Midbrain (tissue), 1 donor: ENCODE measurements around the gene PDGFA.
A peak's percentile ranks its signal among the peaks of the same experiment; 100 is the strongest.

ENCODE experiments used
- DNase-seq: peaks from one replicate; lab custom pipeline; 2025; lab: John Stamatoyannopoulos, UW

PDGFA gene

DNA sequence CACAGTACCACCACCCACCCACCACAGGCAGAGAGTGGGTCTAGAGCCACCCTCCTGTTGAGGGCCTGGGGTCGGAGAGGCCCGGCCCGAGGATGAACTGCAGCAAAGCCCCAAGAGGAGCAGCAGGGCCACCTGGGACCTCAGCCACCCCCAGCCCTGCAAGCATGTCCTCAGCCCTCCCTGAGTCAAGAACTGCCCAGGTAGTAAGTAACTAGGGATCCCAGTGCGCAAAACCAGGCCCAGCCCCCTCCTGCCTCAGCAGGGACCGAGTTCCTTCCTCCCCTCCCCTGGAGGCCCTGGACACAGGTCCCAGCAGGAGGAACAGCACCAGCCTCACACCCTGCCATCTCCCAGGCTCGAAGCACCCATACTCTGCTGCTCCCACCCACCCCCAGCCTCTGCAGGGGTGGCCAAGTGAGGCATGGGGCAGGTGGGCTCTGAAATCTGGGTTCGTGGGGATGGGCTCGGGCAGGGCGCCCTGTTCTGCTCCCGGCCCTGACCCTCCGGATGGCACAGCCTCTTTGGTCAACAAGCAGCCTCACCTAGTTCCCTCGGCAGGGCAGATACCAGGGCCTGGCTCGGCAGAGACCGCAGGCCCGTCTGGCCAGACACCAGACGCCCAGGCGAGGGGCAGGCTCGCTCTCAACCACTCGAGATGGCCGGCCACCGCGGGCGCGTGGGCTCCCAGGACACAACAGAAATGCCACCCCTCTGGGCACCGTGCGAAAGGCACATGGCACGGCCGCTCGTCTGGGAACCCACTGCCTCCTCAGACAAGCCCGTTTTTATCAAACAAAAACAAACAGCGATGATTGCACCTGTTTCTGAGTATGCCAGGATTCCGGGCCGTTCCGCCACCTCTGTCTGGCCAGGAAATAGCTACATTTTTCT, 15.2 kb downstream of the PDGFA start:
- DNase-seq, result no peak

DNA sequence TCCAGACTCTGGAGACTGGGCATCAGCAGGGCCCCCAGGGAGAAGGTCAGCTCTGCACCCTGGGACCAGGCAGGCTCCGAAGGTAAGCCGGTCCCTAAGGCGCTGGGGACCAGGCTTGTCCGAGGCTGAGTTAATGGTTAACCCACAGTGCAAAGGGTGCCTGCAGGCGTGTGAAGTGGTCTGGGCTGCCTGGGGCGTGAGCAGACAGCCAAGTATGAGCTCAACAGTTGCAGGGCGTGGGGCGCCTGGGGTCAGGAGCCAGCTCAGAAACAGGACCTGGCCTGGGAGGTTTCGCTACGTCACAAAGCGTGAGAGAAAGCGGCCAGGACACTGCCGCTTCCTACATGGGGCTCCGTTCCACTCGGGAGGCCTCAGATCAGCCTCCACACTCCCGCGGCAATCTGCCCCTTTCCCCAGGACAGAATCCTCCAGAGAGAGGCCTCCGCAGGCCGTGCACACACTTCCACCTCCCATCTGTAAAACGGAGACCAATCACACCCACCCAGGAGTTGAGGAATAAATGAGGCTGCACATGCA, 16.0 kb downstream of the PDGFA start:
- DNase-seq, result no peak

DNA sequence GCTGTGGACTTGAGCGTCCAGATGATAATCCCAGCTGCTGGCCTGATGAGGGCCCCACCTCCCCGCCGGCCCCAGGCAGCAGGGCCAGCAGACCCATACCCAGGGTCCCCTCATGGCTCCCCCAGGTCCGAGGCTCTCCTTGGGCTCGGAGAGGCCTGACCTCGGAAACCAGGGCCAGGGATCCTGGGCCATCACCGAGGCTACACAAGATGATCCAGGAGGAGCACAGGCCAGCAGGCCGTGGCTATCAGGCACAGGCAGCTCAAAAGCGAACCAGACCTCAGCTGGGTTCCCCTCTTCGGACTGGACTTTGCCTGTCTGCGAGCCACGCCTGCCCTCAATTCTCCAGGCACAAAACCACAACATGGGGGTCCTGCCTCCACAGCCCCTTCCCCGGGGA, 17.4 kb downstream of the PDGFA start:
- no peak for DNase-seq

DNA sequence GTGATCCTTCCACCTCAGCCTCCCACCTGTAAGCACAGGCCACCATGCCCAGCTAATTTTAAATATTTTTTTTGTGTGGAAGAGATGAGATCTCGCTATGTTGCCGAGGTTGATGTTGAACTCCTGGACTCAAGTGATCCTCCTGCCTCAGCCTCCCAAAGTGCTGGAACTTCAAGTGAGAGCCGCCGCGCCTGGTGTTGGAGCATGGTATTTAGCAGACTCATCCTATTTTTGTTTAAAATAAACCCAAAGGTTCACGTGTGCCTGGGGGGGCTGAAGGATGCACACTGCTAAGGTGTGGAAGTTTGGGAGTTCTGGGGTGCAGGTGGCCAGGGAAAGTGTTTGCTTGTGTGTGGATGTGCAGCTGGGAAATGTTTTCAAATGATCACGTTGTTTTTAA, 18.1 kb downstream of the PDGFA start:
- DNase-seq, result no peak

- no peak for DNase-seq
These were observed 18.9 kb downstream of the PDGFA start for GRCh38 chr7:500521-501420.

GRCh38 chr7:499853-500485, 19.7 kb downstream of the PDGFA start:
- DNase-seq, result no peak

GRCh38 chr7:498678-499641, 20.7 kb downstream of the PDGFA start:
- no peak for DNase-seq

DNA sequence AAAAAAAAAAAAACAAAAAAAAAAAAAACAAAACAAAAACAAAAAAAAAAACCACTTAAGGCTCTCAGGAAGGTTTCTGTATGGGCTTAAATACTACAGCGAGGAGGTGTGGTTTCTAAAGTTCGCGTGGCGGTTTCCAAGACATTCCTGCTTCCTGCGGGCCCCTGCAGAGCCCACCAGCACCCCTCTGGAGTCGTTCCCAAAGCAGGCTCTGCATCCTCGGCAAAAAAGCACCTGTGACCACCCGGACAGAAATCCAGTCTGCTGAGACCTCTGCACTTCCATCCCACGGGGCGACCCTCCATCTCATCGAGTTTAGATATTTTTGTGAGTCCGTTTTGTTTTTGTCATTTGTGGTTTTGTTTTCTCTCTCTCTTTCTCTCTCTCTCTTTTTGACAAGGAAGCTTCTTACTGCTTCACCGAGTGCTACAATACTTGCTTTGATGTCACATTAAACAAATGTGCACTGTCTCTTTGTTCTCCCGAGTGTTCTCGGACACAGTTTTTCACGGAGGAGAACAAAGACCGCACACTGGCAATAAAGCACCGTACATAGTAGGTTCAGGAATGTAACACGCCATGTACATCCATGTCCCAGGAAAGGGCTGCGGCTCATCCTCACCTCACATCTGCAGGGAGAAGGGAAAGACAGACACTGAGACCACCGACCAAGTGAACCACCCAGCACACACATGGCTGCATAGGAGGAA, 21.5 kb downstream of the PDGFA start:
- peak; percentile 82 for DNase-seq

DNA sequence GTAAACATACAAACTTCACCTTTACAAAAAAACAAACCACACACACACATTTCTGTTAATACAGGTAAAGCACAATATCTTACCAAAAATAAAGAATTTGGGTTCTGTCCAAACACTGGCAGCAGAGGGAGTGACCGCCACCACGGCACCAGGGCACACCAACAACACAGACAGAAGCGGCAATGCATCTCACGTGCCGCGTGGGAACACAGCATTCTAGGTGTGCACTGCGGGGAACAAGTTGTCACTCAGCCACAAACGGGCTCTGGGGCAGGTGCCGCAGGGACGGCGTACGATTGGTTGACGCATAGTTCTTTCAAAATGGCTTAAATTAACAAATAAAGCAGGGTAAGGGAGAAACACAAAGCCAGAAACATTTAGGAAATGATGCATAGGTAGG, 22.3 kb downstream of the PDGFA start:
- DNase-seq, result no peak

DNA sequence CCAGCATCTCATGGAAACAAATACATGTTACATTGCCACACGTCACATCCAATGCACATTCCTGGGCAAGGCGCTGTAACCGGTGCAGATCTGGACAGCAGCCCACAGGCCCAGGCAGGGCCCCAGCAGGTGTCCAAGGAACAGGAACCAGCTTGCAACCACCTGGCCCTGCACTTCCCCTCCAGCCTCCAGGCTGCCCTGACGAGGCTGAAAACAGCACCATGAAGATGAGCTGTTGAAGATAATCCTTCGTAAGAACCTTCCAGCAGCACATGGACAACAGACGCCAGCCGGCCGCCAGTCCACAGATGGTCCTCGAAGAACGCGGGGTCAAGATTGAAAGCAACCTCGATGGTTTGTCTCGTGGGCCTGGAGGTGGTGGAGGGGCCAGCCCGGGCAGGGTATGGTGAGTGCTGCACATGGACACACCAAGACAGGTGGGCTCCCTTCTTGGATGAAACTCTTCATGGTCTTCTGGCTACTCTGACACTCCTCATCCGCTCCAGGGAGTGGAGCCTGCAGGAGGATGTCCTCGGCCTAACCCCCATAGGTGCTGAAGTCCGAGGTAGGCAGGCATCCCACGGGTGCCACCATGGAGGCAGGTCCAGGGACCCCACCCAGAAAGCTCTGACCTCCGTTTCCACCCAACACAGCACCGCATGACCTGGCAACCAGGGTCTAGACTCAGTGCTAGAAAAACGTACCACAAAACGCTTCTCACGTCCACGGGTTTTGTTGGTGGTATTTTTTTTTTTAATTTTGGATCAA, 22.9 kb downstream of the PDGFA start:
- no peak for DNase-seq

- no peak for DNase-seq
These were observed 23.8 kb downstream of the PDGFA start for GRCh38 chr7:495761-496321.

DNA sequence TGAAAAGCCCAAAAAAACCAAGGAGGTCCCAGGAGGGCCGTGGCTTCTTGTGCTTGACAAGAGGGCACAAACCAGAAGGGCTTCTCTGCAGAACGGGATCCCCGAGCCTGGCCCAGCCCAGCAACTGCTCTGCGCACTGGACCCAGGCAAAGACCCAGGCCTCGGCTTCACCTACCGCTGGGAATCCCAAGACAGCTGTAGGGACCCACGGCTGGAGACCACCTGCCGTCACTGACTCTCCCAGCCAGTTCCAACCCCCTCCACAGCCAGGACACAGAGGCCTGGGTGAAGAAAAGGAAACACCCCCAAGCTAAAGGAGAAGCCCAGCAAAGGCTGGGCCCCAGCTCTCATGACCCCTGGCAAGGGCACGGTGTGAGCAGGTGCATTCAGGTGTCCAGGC, 24.3 kb downstream of the PDGFA start:
- DNase-seq, result no peak

DNA sequence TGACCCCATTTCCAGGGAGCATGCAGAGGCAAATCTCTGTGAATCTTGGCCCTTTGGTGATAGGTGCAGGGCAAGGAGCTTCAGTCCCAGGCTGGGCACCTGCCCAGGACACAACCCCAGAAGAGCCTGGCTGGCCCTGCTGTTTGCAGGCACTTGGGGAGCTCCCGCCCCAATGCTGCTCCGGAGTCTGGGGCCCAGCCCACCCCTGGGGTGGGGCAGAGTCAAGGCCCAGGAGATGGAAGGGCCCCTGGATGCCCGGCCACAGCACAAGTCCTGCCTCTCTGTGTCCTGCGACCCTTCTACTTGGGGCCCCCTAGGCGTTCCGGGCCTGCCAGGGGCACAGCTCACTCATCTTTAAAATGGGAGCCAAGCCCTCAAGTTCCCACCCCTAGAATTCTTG, 24.7 kb downstream of the PDGFA start:
- DNase-seq, result no peak

GRCh38 chr7:494259-494687, 25.4 kb downstream of the PDGFA start:
- no peak for DNase-seq

GRCh38 chr7:493661-494251, 25.9 kb downstream of the PDGFA start:
- no peak for DNase-seq

DNA sequence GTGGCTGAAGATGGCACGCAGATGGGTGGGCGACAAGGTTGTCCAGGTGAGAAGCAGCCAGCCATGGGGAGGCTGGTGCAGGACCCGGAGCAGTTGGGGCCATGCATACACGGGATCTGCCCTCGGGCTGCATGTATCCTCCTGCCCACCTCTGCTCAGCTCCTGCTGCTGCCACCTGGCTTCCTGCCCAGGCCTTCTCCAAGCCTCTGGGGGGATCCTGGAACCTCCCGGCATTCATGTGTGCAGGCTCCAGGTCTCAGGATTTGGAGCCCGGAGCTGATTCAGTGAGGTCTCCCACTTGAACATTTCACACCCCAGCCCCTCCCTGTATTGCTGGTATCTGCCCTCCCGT, 27.0 kb downstream of the PDGFA start:
- no peak for DNase-seq

- DNase-seq, result no peak
These were observed 27.5 kb downstream of the PDGFA start for GRCh38 chr7:491958-492713.

DNA sequence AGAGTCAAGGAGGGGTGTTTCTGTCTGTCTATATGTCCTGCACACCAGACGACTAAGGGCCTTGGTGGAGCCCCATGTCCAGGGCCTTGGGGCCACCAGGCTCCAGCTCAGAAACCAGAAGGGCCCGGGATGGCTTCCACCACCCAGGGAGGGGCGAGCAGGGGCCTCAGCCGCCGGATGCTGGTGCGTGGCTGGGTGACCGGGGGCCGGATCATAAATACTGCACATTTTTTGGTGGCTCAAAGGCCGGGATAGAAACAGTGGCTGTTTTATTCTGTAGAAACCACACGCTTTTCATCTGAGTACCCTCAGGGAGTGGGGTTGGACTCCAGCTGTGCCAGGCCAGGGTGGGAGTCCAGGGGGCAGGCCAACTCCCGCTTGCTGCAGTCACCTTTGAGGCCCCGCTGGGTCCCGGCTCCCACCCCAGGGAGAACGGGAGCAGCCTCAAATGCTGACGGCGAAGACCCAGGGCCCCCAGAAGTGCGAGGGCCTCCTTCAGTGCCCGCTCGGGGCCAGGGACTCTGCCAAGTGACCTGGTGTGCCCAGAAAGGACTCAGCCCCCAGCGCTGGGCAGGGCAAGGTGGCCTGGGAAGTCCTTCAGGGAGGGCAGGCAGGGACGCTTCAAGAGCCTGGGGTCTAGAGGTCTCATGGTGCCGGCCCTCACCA, 28.2 kb downstream of the PDGFA start:
- DNase-seq, result no peak
